ENCODE measurements around the gene CTSO. TPM values are rescaled to one million over a fixed set of nuclear protein-coding genes. Genes with fewer than 3 reads are reported as not detected.

The CTSO gene
- total RNA-seq, 1 donor from 2014 or later = 7.5 TPM

DNA sequence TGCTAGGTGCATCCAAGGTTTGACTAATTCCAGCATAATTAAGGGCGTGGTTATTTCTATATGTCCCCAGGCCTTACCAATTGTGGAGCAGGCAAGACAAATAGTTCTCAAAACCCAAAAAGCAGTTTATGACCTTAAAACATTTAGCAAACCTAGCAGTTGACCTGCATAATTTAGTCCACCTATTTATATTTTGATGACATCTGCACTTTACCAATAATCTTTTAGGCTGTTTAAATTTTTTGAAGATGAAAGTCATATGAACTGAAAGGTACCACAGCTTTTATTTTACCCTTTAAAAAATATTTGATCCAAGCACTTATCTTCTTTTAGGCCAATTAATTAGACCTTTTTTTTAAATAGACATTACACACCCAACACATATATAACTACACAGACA is 77.8 kb downstream of the CTSO start:
- H3K36me3 ChIP-seq = no peaks in the 10 kb centered on the region
- intact Hi-C loops (cut with DNase I) = no loop called here
- H3K27ac ChIP-seq = no peak overlapping the region
- no peaks in the 10 kb centered on the region for H3K27me3 ChIP-seq
- no peaks in the 10 kb centered on the region for H3K4me1 ChIP-seq
- DNase-seq (ENCODE audit: low spot score in 2 of 2) = no peak
- H3K9me3 ChIP-seq = no peaks in the 10 kb centered on the region
- H3K4me3 ChIP-seq = no peak overlapping the region
- TF ChIP-seq CTCF (IDR thresholded peaks at IDR 0.05) = no peak

Other genes with a start within 250 kb of the CTSO start
- 34.9 TPM for gene GUCY1B1, start 194.8 kb downstream of the CTSO start, total RNA-seq
- gene ASIC5, start 87.6 kb downstream of the CTSO start, total RNA-seq = not detected
- gene TDO2, start 50.2 kb downstream of the CTSO start, total RNA-seq = 0.21 TPM

All from ascending aorta (tissue), 2 donors.